Loucy (cell line): Measurements from ENCODE around the gene PDIA2.

ENCODE experiments used
- H2AFZ ChIP-seq: fragments of 200-600 bp; sonication (generic); 2 replicates; pipeline ENCODE4 v1.6.0; 2016; ENCODE audit warnings: antibody characterized with exemption, mild to moderate bottlenecking, low read length, moderate library complexity
- H3F3A ChIP-seq: fragments of 200-600 bp; 2 replicates; pipeline ENCODE4 v1.6.0; 2016; ENCODE audit warnings: antibody characterized with exemption, low read depth, mild to moderate bottlenecking
- H3K27me3 ChIP-seq: fragments of 200-600 bp; sonication (generic); 2 replicates; pipeline ENCODE4 v1.6.1; 2014; ENCODE audit warnings: low read length, mild to moderate bottlenecking; ENCODE audit not compliant: insufficient read depth, poor library complexity, severe bottlenecking
- H3K36me3 ChIP-seq: fragments of 200-600 bp; sonication (generic); 2 replicates; pipeline ENCODE4 v1.6.1; 2016; ENCODE audit warnings: low read length; ENCODE audit not compliant: insufficient read depth
- H3K4me1 ChIP-seq: fragments of 200-600 bp; sonication (generic); 2 replicates; pipeline ENCODE4 v1.5.1; 2014; ENCODE audit warnings: low read length, mild to moderate bottlenecking; ENCODE audit not compliant: insufficient read depth, poor library complexity, severe bottlenecking
- H3K4me2 ChIP-seq: fragments of 200-600 bp; sonication (generic); 2 replicates; pipeline ENCODE4 v1.6.0; 2014; ENCODE audit warnings: antibody characterized with exemption, low read length, low read depth, mild to moderate bottlenecking; ENCODE audit not compliant: poor library complexity, severe bottlenecking
- H3K4me3 ChIP-seq: fragments of 200-600 bp; sonication (generic); 2 replicates; pipeline ENCODE4 v1.5.1; 2014; ENCODE audit warnings: low read length, mild to moderate bottlenecking, mixed read lengths; ENCODE audit not compliant: poor library complexity, severe bottlenecking
- H3K79me2 ChIP-seq: fragments of 200-600 bp; sonication (generic); 2 replicates; pipeline ENCODE4 v1.6.1; 2014; ENCODE audit warnings: low read length; ENCODE audit not compliant: insufficient read depth
- H3K9ac ChIP-seq: fragments of 200-600 bp; sonication (generic); 2 replicates; pipeline ENCODE4 v1.6.0; 2014; ENCODE audit warnings: mild to moderate bottlenecking, low read depth, low read length, moderate library complexity; ENCODE audit not compliant: poor library complexity, severe bottlenecking
- H3K9me2 ChIP-seq: fragments of 200-600 bp; sonication (generic); replicated peaks from 2 replicates; pipeline ENCODE4 v1.6.1; 2016; ENCODE audit warnings: low read depth, low read length, mixed read lengths
- H3K9me3 ChIP-seq: fragments of 200-600 bp; sonication (generic); 2 replicates; pipeline ENCODE4 v1.6.1; 2014; ENCODE audit warnings: mild to moderate bottlenecking, antibody characterized with exemption, low read length, low read depth; ENCODE audit not compliant: insufficient read depth
- H4K20me1 ChIP-seq: fragments of 200-600 bp; sonication (generic); 2 replicates; pipeline ENCODE4 v1.6.0; 2014; ENCODE audit warnings: antibody characterized with exemption, low read length, mild to moderate bottlenecking; ENCODE audit not compliant: insufficient read depth, poor library complexity, severe bottlenecking
- EZH2phosphoT487 ChIP-seq: fragments of 200-600 bp; IDR thresholded peaks from 2 replicates; pipeline ENCODE4 v1.6.1; 2018; ENCODE audit warnings: antibody characterized with exemption, mild to moderate bottlenecking, moderate library complexity, borderline replicate concordance
- TF ChIP-seq, protein P1 (sequence below): fragments of 200-600 bp; sonication (generic); conservative IDR thresholded peaks from 2 replicates; pipeline ENCODE4 v1.5.1; 2014; ENCODE audit warnings: mild to moderate bottlenecking, antibody characterized with exemption, low read length

PDIA2 gene

DNA sequence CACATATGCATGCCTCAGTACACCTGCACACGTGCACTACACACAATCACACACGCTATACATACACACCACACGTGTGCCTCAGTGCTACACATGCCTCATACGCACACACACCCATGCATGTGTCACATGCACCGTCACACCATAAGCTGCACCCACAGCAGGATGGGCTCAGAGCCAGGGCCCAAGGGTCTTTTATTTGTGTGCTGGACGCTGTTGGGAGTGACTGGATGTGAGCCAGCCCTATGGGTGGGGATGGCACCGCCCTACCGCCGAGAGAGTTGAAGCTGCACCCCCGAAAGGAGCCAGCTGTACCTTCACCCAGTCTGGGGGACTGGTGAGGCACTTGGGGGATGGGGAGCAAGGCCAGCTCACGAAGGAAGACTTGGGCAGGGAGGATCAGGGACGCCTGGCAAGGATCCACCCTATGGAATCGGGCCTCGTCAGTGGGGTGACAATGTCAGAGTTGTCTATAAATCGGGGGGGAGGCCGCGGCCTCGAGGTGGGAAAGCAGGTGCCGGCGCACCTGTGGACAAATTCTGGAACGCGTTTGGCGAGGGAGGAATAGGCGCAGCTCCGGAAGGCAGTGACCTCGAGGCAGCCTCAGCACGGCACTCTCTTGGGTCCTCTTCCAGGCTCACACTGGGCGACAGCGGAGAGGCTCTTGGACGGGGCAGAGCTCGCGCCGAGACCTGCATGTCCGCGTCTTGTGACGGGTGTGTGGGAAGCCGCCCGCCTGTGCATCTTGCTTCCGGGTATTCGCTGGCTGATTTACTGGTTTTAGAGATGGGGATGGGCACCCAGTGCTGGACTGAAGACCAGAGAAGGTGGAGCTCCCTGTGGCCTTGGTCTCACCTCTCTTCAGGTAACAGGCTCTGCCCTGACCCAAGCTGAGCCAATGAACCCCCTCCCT, 14.6 kb upstream of the PDIA2 start:
- Histone ChIP-seq H3K9me2 (no peaks in the 10 kb centered on the region), H3K4me3 (no peak overlapping the region), H3K9me3 (no peaks in the 10 kb centered on the region), H3K4me2 (no peak overlapping the region), H3K27me3 (no peaks in the 10 kb centered on the region), H3K9ac (no peak overlapping the region), H3F3A (no peaks in the 10 kb centered on the region), H4K20me1 (no peaks in the 10 kb centered on the region), H3K36me3 (no peaks in the 10 kb centered on the region), H3K79me2 (no peaks in the 10 kb centered on the region), H2AFZ (no peak overlapping the region), H3K4me1 (no peaks in the 10 kb centered on the region)
- TF ChIP-seq, protein P1, sequence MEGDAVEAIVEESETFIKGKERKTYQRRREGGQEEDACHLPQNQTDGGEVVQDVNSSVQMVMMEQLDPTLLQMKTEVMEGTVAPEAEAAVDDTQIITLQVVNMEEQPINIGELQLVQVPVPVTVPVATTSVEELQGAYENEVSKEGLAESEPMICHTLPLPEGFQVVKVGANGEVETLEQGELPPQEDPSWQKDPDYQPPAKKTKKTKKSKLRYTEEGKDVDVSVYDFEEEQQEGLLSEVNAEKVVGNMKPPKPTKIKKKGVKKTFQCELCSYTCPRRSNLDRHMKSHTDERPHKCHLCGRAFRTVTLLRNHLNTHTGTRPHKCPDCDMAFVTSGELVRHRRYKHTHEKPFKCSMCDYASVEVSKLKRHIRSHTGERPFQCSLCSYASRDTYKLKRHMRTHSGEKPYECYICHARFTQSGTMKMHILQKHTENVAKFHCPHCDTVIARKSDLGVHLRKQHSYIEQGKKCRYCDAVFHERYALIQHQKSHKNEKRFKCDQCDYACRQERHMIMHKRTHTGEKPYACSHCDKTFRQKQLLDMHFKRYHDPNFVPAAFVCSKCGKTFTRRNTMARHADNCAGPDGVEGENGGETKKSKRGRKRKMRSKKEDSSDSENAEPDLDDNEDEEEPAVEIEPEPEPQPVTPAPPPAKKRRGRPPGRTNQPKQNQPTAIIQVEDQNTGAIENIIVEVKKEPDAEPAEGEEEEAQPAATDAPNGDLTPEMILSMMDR: no peak
- no peak for TF ChIP-seq EZH2phosphoT487

DNA sequence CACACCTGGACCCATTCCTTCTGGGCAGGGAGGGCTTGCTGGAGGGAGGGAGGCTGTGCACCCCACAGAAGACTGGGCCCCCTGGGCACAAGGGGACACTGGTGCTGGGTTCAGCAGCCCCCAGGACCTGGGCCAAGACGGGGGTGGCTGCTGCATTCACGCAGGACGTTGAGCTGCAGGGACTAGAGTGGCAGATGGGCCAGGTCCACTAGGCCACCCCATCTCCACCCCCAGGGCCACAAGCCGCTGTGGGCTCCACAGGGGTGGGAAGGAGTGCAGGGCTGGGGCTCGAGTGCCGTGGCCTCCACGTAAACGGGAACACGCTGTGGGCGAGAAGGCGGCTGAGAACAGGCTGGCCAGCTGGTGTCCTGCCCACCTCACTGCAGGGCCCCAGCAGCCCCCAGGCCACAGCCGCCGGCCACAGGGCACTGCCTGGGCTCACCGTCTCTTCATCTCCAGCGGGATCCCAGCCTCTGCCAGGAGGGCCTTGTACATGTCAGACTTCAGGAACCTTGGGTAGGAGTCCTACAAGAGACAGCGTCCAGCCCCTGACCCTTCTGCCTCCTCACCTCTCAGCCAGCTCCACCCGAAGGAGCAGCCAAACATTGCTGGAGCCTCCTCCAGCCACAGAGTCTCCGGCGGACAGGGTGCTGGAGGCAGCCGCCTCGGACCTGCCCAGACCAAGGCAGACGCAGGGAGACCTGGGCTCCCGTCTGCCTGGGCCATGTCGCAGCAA, 13.7 kb upstream of the PDIA2 start:
- no peak overlapping the region for H3K9ac ChIP-seq
- no peaks in the 10 kb centered on the region for H3K27me3 ChIP-seq
- no peak overlapping the region for H3K4me3 ChIP-seq
- no peaks in the 10 kb centered on the region for H3K9me2 ChIP-seq
- TF ChIP-seq EZH2phosphoT487: no peak
- TF ChIP-seq, protein P1: no peak
- H3K36me3 ChIP-seq: no peaks in the 10 kb centered on the region
- H3F3A ChIP-seq: no peaks in the 10 kb centered on the region
- H3K4me2 ChIP-seq: no peak overlapping the region
- H3K4me1 ChIP-seq: no peaks in the 10 kb centered on the region
- no peaks in the 10 kb centered on the region for H3K79me2 ChIP-seq
- H2AFZ ChIP-seq: no peak overlapping the region
- H3K9me3 ChIP-seq: no peaks in the 10 kb centered on the region
- H4K20me1 ChIP-seq: no peaks in the 10 kb centered on the region

- Histone ChIP-seq H4K20me1 (no peaks in the 10 kb centered on the region), H3K4me3 (no peak overlapping the region), H3K4me1 (no peaks in the 10 kb centered on the region), H3K36me3 (no peaks in the 10 kb centered on the region), H3F3A (no peaks in the 10 kb centered on the region), H2AFZ (no peak overlapping the region), H3K79me2 (no peaks in the 10 kb centered on the region), H3K9me3 (no peaks in the 10 kb centered on the region), H3K27me3 (no peaks in the 10 kb centered on the region), H3K9ac (no peak overlapping the region), H3K4me2 (no peak overlapping the region), H3K9me2 (no peaks in the 10 kb centered on the region)
- no peak for TF ChIP-seq EZH2phosphoT487
- TF ChIP-seq, protein P1: no peak
Observed at GRCh38 chr16:270381-271255, 12.3 kb upstream of the PDIA2 start.
